A673 (cell line): ENCODE measurements around the gene NEDD4. TPM values are rescaled to one million over a fixed set of nuclear protein-coding genes. Genes with fewer than 3 reads are reported as not detected.

ENCODE experiments used
- BruUV-seq: library from RNA; stranded (reverse); fragments of 400-500 nt; replicated peaks from 2 replicates; lab custom pipeline; 2021; lab: Mats Ljungman, UMichigan
- CTCF ChIA-PET: fragments of 300-600 bp; sonication (Branson Sonifier 250); formaldehyde crosslinking; loops from one replicate; lab custom pipeline; 2022; ENCODE audit warnings: antibody characterized with exemption; lab: Charles Lee
- POLR2A ChIA-PET: fragments of 300-600 bp; sonication (Branson Sonifier 250); formaldehyde crosslinking; loops from one replicate; lab custom pipeline; 2022; ENCODE audit warnings: antibody characterized with exemption; ENCODE audit not compliant: low non-redundant PET; lab: Charles Lee
- DNase-seq: peaks from one replicate; pipeline ENCODE4 v3.0.0-alpha.2; 2015; ENCODE audit warnings: low spot score
- H3K27ac ChIP-seq: fragments of 200-600 bp; sonication (generic); 2 replicates; pipeline ENCODE4 v1.5.1; 2016; ENCODE audit warnings: mixed run types, low read depth, mild to moderate bottlenecking, mixed read lengths, antibody characterized with exemption, low read length; ENCODE audit not compliant: poor library complexity, severe bottlenecking
- H3K27me3 ChIP-seq: fragments of 200-600 bp; sonication (generic); replicated peaks from 2 replicates; pipeline ENCODE4 v1.6.1; 2017; ENCODE audit warnings: mixed run types, low read depth, mild to moderate bottlenecking, mixed read lengths, antibody characterized with exemption, low read length; ENCODE audit not compliant: insufficient read depth, poor library complexity
- H3K36me3 ChIP-seq: fragments of 200-600 bp; sonication (generic); 2 replicates; pipeline ENCODE4 v1.6.1; 2016; ENCODE audit warnings: mixed run types, mild to moderate bottlenecking, mixed read lengths, antibody characterized with exemption, low read length; ENCODE audit not compliant: insufficient read depth, poor library complexity, severe bottlenecking
- H3K4me1 ChIP-seq: fragments of 200-600 bp; sonication (generic); 2 replicates; pipeline ENCODE4 v1.6.1; 2017; ENCODE audit warnings: mixed run types, mild to moderate bottlenecking, mixed read lengths, antibody characterized with exemption, low read length; ENCODE audit not compliant: insufficient read depth, poor library complexity, severe bottlenecking
- H3K4me3 ChIP-seq: fragments of 200-600 bp; sonication (generic); 2 replicates; pipeline ENCODE4 v1.5.1; 2016; ENCODE audit warnings: low read depth, mixed run types, mild to moderate bottlenecking, mixed read lengths, low read length; ENCODE audit not compliant: poor library complexity, severe bottlenecking
- H3K9me3 ChIP-seq: fragments of 200-600 bp; sonication (generic); 2 replicates; pipeline ENCODE4 v1.6.1; 2016; ENCODE audit warnings: mixed run types, low read depth, mild to moderate bottlenecking, mixed read lengths, antibody characterized with exemption, low read length; ENCODE audit not compliant: poor library complexity, severe bottlenecking
- EZH2 ChIP-seq: fragments of 200-600 bp; sonication (generic); IDR thresholded peaks from 2 replicates; pipeline ENCODE4 v1.6.1; 2017; ENCODE audit warnings: borderline replicate concordance, low read depth, mild to moderate bottlenecking, mixed read lengths, antibody characterized with exemption, low read length; ENCODE audit not compliant: poor library complexity, severe bottlenecking
- intact Hi-C: fragments of 100-400 bp; cut with micrococcal nuclease; formaldehyde crosslinking; loops from one replicate; pipeline ENCODE4 v1.10.0; 2022; ENCODE audit not compliant: unreplicated experiment
- total RNA-seq: library from RNA; stranded (reverse); gene quantifications from 2 replicates; pipeline ENCODE4 v1.2.3, GENCODE V29; 2021
- TF ChIP-seq, protein P1 (sequence below): fragments of 300-800, 200-600 bp; sonication (generic); conservative IDR thresholded peaks from 2 replicates; pipeline ENCODE4 v1.5.1; 2017; ENCODE audit warnings: low read depth, mild to moderate bottlenecking, antibody characterized with exemption, low read length, moderate library complexity, mixed read lengths

The NEDD4 gene
- total RNA-seq, 1 experiment from 2014 or later = 23.1 TPM

- Histone ChIP-seq H3K36me3 (no peaks in the 10 kb centered on the region), H3K27me3 (no peaks in the 10 kb centered on the region), H3K4me3 (no peak overlapping the region), H3K27ac (no peak overlapping the region), H3K4me1 (no peaks in the 10 kb centered on the region), H3K9me3 (peaks cover 7% of the 10 kb centered on the region)
- ChIA-PET POLR2A (no interaction called here), CTCF (no interaction called here)
- TF ChIP-seq, protein P1, sequence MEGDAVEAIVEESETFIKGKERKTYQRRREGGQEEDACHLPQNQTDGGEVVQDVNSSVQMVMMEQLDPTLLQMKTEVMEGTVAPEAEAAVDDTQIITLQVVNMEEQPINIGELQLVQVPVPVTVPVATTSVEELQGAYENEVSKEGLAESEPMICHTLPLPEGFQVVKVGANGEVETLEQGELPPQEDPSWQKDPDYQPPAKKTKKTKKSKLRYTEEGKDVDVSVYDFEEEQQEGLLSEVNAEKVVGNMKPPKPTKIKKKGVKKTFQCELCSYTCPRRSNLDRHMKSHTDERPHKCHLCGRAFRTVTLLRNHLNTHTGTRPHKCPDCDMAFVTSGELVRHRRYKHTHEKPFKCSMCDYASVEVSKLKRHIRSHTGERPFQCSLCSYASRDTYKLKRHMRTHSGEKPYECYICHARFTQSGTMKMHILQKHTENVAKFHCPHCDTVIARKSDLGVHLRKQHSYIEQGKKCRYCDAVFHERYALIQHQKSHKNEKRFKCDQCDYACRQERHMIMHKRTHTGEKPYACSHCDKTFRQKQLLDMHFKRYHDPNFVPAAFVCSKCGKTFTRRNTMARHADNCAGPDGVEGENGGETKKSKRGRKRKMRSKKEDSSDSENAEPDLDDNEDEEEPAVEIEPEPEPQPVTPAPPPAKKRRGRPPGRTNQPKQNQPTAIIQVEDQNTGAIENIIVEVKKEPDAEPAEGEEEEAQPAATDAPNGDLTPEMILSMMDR = no peak
- no peak for TF ChIP-seq EZH2
- no TSS peak for BruUV-seq
- DNase-seq = no peak
- intact Hi-C loops = no loop called here
Observed at GRCh38 chr15:55942332-55942731, 51.1 kb downstream of the NEDD4 start.

DNA sequence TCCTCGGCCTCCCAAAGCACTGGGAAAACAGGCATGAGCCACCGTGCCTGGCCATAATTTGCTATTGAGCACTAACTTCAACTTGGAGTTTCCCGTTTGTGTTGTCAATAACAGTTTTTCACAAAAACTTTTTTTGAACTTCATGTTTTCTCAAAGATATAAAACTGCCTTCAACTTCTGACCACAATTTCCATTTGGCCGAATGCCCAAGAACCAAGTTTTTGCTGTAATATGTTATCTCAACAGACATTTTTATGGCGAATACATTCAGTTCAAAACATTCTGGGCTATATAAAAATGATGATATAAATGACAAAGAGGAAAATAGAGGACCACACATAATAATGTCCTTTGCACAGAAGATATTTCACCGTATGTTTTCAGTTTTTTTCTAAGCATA is 56.4 kb downstream of the NEDD4 start:
- DNase-seq = no peak
- Histone ChIP-seq H3K4me3 (no peak overlapping the region), H3K27ac (no peak overlapping the region), H3K4me1 (no peaks in the 10 kb centered on the region), H3K9me3 (peaks cover 7% of the 10 kb centered on the region), H3K27me3 (no peaks in the 10 kb centered on the region), H3K36me3 (no peaks in the 10 kb centered on the region)
- POLR2A ChIA-PET = no interaction called here
- intact Hi-C loops = no loop called here
- CTCF ChIA-PET = no interaction called here
- TF ChIP-seq, protein P1 = no peak
- TF ChIP-seq EZH2 = no peak
- no TSS peak for BruUV-seq

DNA sequence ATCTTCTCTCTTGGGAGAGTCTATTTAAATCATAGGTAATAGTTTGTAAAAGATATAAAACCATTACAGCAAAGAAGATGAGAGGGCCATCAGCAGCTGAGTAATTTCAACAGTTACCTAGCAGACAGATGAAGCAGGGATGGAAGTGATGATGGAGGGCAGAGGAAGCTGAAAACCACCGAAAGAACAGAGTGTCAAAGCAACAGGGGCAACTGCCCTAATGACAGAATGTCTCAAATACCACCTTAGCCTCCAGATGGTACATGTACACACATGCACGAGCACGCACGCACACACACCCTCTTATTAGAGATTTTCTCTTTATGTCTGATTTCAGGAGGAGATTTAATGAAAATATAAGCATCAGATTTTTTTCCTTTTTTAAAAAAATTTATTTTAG is 64.5 kb downstream of the NEDD4 start:
- POLR2A ChIA-PET = no interaction called here
- no peaks in the 10 kb centered on the region for H3K9me3 ChIP-seq
- intact Hi-C loops = no loop called here

More for the DNA sequence above, 64.5 kb downstream of the NEDD4 start:
- H3K36me3 ChIP-seq = no peaks in the 10 kb centered on the region
- TF ChIP-seq, protein P1 = no peak
- no peak for TF ChIP-seq EZH2
- CTCF ChIA-PET = no interaction called here
- no peak for DNase-seq
- BruUV-seq = no TSS peak
- H3K27me3 ChIP-seq = no peaks in the 10 kb centered on the region
- no peak overlapping the region for H3K4me3 ChIP-seq
- H3K27ac ChIP-seq = no peak overlapping the region
- H3K4me1 ChIP-seq = no peaks in the 10 kb centered on the region
